Activated CD4-positive, alpha-beta memory T cell treated with anti-CD3 and anti-CD28 coated beads for 36 hours (primary cell): ENCODE results near the gene PITPNM2. TPM values are rescaled to one million over a fixed set of nuclear protein-coding genes. Genes with fewer than 3 reads are reported as not detected.

Experiments
- CTCF ChIA-PET: fragments of 350-600 bp; sonication (Branson Sonifier 250); formaldehyde crosslinking; loops from one replicate; lab custom pipeline; 2021; ENCODE audit warnings: antibody characterized with exemption, inconsistent platforms; lab: Charles Lee
- POLR2A ChIA-PET: fragments of 350-600 bp; sonication (Branson Sonifier 250); formaldehyde crosslinking; loops from one replicate; lab custom pipeline; 2021; ENCODE audit warnings: antibody characterized with exemption; lab: Charles Lee
- DNase-seq: peaks from one replicate; pipeline ENCODE4 v3.0.0-alpha.2; 2020
- H3K27ac Mint-ChIP-seq: one replicate; pipeline ENCODE4 v1.8.0; 2021; ENCODE audit warnings: mixed read lengths
- H3K27me3 Mint-ChIP-seq: one replicate; pipeline ENCODE4 v1.8.0; 2021; ENCODE audit warnings: mixed read lengths
- H3K36me3 Mint-ChIP-seq: one replicate; pipeline ENCODE4 v1.8.0; 2021; ENCODE audit warnings: mixed read lengths
- H3K4me1 Mint-ChIP-seq: one replicate; pipeline ENCODE4 v1.8.0; 2021; ENCODE audit warnings: low read depth, mixed read lengths
- H3K4me3 Mint-ChIP-seq: one replicate; pipeline ENCODE4 v1.8.0; 2021; ENCODE audit warnings: mild to moderate bottlenecking, mixed read lengths
- H3K9me3 Mint-ChIP-seq: one replicate; pipeline ENCODE4 v1.8.0; 2021; ENCODE audit warnings: mixed read lengths
- intact Hi-C: fragments of 100-400 bp; cut with micrococcal nuclease; formaldehyde crosslinking; loops from one replicate; pipeline ENCODE4 v1.15.1; 2023
- total RNA-seq, 2 experiments: library from RNA; stranded (reverse); gene quantifications; one replicate each; pipeline ENCODE4 v1.2.3, GENCODE V29; 2021

The PITPNM2 gene
- total RNA-seq, 2 experiments from 2014 or later, result 5.9 to 6.5 TPM

DNA sequence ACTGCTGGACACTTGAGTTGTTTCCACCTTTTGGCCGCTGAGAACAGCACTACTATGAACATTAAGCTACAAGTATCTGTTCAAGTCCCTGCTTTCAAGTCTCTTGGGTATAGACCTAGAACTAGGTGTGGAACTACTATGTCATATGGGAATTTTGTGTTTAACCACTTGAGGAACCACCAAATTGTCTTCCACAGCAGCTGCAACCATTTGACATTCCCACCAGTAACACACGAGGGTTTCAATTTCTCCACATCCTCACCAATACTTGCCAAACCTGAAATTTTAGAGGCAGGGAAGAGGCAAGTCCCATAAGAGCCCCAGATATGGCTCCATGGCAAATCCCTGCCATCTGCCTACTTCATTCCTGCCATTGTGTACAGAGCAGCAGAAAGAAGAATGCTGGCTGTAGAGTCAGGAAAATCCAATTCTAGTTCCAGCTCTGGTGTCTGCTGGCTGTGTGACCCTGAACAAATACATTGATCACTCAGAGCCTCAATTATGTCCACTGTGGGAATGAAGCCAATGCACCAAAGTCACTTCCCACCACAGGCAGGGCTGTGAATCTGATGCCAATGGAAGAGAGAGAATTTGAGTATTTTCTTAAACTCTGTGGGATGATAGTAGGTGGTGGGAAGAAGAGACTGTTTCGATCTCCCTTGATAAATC is 17.8 kb downstream of the PITPNM2 start:
- Mint-ChIP-seq H3K36me3 (no peaks in the 10 kb centered on the region), H3K27ac (no peak overlapping the region), H3K4me3 (no peak overlapping the region), H3K9me3 (no peaks in the 10 kb centered on the region), H3K27me3 (no peaks in the 10 kb centered on the region), H3K4me1 (peaks cover 24% of the 10 kb centered on the region)
- ChIA-PET CTCF (interaction anchor here (0.6 kb wide), 1 partner anchor 806 kb away, joined by 3 read pairs; no protein-coding TSS in a partner anchor), POLR2A (no interaction called here)
- intact Hi-C loops, result loop anchor here (5.0 kb wide), 1 partner anchor 91 kb away; no protein-coding TSS in a partner anchor
- DNase-seq, result no peak

DNA sequence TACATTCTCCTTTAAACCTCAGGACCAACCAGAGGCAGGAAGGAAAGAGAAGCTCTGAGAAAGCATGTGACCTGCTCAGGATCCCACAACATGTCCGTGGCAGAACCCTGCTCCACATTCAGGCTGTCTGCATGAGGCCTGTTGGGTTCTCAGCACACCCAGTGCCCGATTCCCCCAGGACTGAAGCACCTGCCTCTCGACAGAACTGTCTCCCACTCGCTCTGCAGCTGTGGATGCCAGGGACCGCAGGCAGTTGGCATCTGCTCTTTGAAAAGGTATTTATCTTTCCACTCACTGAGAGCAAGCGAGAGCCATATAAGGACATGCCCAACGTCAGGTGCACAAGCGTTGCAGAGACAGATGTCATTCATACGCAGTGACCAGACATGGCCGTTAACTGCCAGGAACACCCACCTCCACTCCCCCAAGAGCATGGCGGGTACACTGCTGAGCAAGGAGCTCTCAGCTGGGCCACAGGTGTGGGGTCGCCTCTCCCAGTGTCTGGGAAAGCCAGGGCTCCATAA is 18.9 kb downstream of the PITPNM2 start:
- intact Hi-C loops, result loop anchor here (5.0 kb wide), 1 partner anchor 90 kb away; no protein-coding TSS in a partner anchor
- H3K4me1 Mint-ChIP-seq, result peaks cover 24% of the 10 kb centered on the region
- no peaks in the 10 kb centered on the region for H3K36me3 Mint-ChIP-seq
- H3K27me3 Mint-ChIP-seq, result no peaks in the 10 kb centered on the region
- H3K27ac Mint-ChIP-seq, result peak overlapping the region; percentile 64
- ChIA-PET CTCF (interaction anchor here (1.2 kb wide), 1 partner anchor 106 kb away, joined by 4 read pairs; no protein-coding TSS in a partner anchor), POLR2A (interaction anchor here (0.8 to 1.1 kb wide), 2 partner anchors 67 to 148 kb away, joined by 3 read pairs; no protein-coding TSS in a partner anchor)
- DNase-seq, result peak; percentile 53
- H3K4me3 Mint-ChIP-seq, result peak overlapping the region; percentile 54
- no peaks in the 10 kb centered on the region for H3K9me3 Mint-ChIP-seq

GRCh38 chr12:123131291-123131832 is 19.5 kb downstream of the PITPNM2 start:
- no peak for DNase-seq
- Mint-ChIP-seq H3K9me3 (no peaks in the 10 kb centered on the region), H3K36me3 (no peaks in the 10 kb centered on the region), H3K27ac (peak overlapping the region; percentile 64), H3K4me3 (peak overlapping the region; percentile 54), H3K4me1 (peaks cover 27% of the 10 kb centered on the region), H3K27me3 (no peaks in the 10 kb centered on the region)
- intact Hi-C loops, result loop anchor here (5.0 kb wide), 1 partner anchor 89 kb away; no protein-coding TSS in a partner anchor
- ChIA-PET CTCF (interaction anchor here (0.9 to 1.2 kb wide), 2 partner anchors 54 to 107 kb away, joined by 3 to 4 read pairs; no protein-coding TSS in a partner anchor), POLR2A (interaction anchor here (0.8 to 1.1 kb wide), 2 partner anchors 67 to 147 kb away, joined by 3 read pairs; no protein-coding TSS in a partner anchor)

DNA sequence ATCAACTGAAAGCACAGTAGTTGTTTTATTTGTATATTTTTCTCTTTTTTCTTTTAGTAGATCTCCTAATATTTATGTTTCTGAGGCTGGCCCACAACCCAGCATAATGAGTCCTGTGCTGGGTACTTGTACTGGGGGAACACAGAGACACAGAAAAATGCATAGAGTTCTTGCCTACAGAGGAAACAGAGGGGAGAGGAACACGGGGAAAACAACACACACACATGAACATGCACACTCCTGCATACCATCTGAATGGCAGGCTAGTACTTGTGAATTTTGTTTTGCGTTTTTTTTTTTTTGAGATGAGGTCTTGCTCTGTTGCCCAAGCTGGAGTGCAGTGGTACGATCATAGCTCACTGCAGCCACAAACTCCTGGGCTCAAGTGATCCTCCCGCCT is 21.3 kb downstream of the PITPNM2 start:
- CTCF ChIA-PET, result no interaction called here
- Mint-ChIP-seq H3K9me3 (no peaks in the 10 kb centered on the region), H3K36me3 (no peaks in the 10 kb centered on the region), H3K27me3 (no peaks in the 10 kb centered on the region), H3K27ac (no peak overlapping the region), H3K4me1 (peaks cover 27% of the 10 kb centered on the region), H3K4me3 (no peak overlapping the region)
- intact Hi-C loops, result loop anchor here (5.0 kb wide), 1 partner anchor 87 kb away; no protein-coding TSS in a partner anchor
- DNase-seq, result no peak
- POLR2A ChIA-PET, result no interaction called here

GRCh38 chr12:123127182-123127495 is 23.8 kb downstream of the PITPNM2 start:
- CTCF ChIA-PET, result no interaction called here
- Mint-ChIP-seq H3K4me1 (peaks cover 27% of the 10 kb centered on the region), H3K9me3 (no peaks in the 10 kb centered on the region), H3K27me3 (no peaks in the 10 kb centered on the region), H3K36me3 (no peaks in the 10 kb centered on the region), H3K27ac (no peak overlapping the region), H3K4me3 (no peak overlapping the region)
- DNase-seq, result no peak
- intact Hi-C loops, result no loop called here
- POLR2A ChIA-PET, result no interaction called here

GRCh38 chr12:123126294-123127181 is 24.4 kb downstream of the PITPNM2 start:
- POLR2A ChIA-PET, result no interaction called here
- no peaks in the 10 kb centered on the region for H3K27me3 Mint-ChIP-seq
- no peak for DNase-seq
- CTCF ChIA-PET, result no interaction called here
- H3K4me3 Mint-ChIP-seq, result no peak overlapping the region
- peaks cover 26% of the 10 kb centered on the region for H3K4me1 Mint-ChIP-seq
- H3K36me3 Mint-ChIP-seq, result no peaks in the 10 kb centered on the region
- no peak overlapping the region for H3K27ac Mint-ChIP-seq
- intact Hi-C loops, result no loop called here
- H3K9me3 Mint-ChIP-seq, result no peaks in the 10 kb centered on the region

GRCh38 chr12:123122626-123123025 is 28.3 kb downstream of the PITPNM2 start:
- no peak for DNase-seq
- intact Hi-C loops, result no loop called here
- POLR2A ChIA-PET, result no interaction called here
- Mint-ChIP-seq H3K27ac (peak overlapping the region; percentile 20), H3K4me3 (no peak overlapping the region), H3K4me1 (peaks cover 40% of the 10 kb centered on the region), H3K9me3 (no peaks in the 10 kb centered on the region), H3K27me3 (no peaks in the 10 kb centered on the region), H3K36me3 (no peaks in the 10 kb centered on the region)
- CTCF ChIA-PET, result no interaction called here

DNA sequence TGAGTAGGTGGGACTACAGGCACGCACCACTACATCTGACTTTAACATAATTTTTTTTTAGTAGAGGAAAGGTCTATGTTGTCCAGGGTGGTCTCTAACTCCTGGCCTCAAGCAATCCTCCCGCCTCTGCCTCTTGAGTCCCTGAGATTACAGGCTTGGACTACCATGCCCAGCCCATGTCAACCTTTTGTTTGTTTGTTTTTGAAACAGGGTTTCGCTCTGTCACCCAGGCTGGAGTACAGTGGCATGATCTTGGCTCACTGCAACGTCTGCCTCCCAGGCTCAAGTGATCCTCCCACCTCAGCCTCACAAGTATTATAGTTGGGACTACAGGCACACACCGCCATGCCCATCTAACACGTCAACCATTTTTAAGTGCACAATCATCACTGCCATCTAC is 29.2 kb downstream of the PITPNM2 start:
- Mint-ChIP-seq H3K4me1 (peaks cover 38% of the 10 kb centered on the region), H3K27ac (peak overlapping the region; percentile 53), H3K36me3 (no peaks in the 10 kb centered on the region), H3K9me3 (no peaks in the 10 kb centered on the region), H3K4me3 (no peak overlapping the region), H3K27me3 (no peaks in the 10 kb centered on the region)
- CTCF ChIA-PET, result no interaction called here
- POLR2A ChIA-PET, result no interaction called here
- intact Hi-C loops, result no loop called here
- DNase-seq, result no peak

DNA sequence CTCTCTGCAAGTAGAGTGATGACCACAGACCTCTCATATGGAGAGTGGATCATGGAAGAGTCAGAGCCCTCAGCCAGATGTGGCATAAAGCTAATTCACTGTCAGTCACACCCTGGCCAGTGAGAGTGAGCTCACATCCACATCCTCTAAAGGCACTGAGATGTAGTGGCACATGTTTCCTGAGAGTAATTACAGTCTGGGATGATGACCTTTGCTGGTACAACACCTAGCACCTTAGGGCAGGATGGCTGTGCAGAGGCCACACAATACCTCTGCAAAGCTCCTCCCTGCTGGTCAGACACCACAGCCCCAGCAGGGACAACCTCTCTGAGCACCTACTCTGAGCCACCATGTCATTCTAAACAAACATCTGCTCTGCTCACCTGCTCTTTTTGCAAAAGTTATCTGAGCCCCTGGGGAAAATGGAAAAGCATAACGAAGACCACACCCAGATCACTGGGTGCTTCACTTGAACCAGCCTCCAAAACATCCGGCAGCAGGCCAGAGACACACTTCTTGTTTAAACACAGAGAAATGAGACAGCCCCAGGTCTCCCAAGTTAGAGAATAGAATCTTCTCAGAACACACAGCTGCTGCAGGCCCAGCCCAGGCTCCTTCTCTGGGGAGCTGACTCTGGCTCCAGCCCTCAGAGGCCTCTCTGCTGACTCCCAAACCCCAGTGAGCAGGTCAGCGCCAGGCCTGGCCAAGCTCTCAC is 30.3 kb downstream of the PITPNM2 start:
- H3K27me3 Mint-ChIP-seq, result no peaks in the 10 kb centered on the region
- intact Hi-C loops, result loop anchor here (1.0 kb wide), 1 partner anchor 44 kb away; no protein-coding TSS in a partner anchor
- H3K4me3 Mint-ChIP-seq, result no peak overlapping the region
- no peaks in the 10 kb centered on the region for H3K9me3 Mint-ChIP-seq
- peak; percentile 60 for DNase-seq
- no peaks in the 10 kb centered on the region for H3K36me3 Mint-ChIP-seq
- peak overlapping the region; percentile 65 for H3K27ac Mint-ChIP-seq
- POLR2A ChIA-PET, result interaction anchor here (2.2 kb wide), 1 partner anchor 44 kb away, joined by 10 read pairs; no protein-coding TSS in a partner anchor
- H3K4me1 Mint-ChIP-seq, result peaks cover 42% of the 10 kb centered on the region
- CTCF ChIA-PET, result interaction anchor here (1.0 kb wide), 1 partner anchor 14 kb away, joined by 3 read pairs; no protein-coding TSS in a partner anchor

DNA sequence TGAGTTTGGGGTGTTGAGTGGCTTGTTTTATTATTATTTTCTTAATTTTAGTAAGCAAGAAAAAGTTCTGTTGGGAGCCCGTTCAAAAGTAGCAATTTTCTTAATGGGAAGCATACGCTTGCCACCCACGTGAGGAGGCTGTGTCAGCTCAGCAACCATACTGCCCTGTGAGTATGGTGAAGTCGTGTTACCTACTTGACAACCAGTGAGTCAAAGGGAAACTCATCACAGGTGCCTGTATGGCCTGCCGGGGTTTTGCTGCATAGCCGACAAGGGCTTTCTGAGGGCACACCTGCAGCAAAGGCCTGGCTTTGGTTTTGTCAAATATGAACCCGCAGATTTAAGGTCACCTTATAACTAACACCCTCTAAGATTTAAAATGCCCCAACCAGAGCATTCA is 31.1 kb downstream of the PITPNM2 start:
- peak; percentile 71 for DNase-seq
- POLR2A ChIA-PET, result interaction anchor here (2.2 kb wide), 1 partner anchor 44 kb away, joined by 10 read pairs; no protein-coding TSS in a partner anchor
- H3K36me3 Mint-ChIP-seq, result no peaks in the 10 kb centered on the region
- H3K27ac Mint-ChIP-seq, result peak overlapping the region; percentile 65
- H3K27me3 Mint-ChIP-seq, result no peaks in the 10 kb centered on the region
- intact Hi-C loops, result loop anchor here (1.0 kb wide), 1 partner anchor 44 kb away; no protein-coding TSS in a partner anchor
- H3K9me3 Mint-ChIP-seq, result no peaks in the 10 kb centered on the region
- H3K4me3 Mint-ChIP-seq, result no peak overlapping the region
- peaks cover 49% of the 10 kb centered on the region for H3K4me1 Mint-ChIP-seq
- CTCF ChIA-PET, result interaction anchor here (0.7 to 1.0 kb wide), 2 partner anchors 13 to 41 kb away, joined by 3 read pairs; no protein-coding TSS in a partner anchor

DNA sequence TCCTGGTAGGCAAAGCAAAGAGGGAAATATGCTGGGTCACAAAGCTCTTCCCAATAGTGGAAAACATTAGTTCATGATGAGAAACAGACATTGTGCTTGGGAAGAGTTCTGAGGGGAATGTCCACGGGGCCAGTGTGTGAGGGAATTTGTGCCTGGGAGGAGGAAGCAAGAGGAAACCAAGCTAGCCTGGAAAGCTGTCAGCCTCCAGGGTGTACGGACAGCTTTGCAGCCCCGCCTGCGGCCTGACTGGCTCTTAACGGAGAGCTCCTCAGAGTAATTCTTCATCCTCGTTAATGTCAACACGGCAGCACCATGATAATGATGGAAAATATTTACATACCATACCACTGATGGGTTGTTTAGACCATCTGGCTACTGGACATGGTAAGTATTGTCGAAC is 32.4 kb downstream of the PITPNM2 start:
- Mint-ChIP-seq H3K4me3 (no peak overlapping the region), H3K27me3 (no peaks in the 10 kb centered on the region), H3K27ac (no peak overlapping the region), H3K36me3 (no peaks in the 10 kb centered on the region), H3K9me3 (no peaks in the 10 kb centered on the region), H3K4me1 (peaks cover 52% of the 10 kb centered on the region)
- CTCF ChIA-PET, result interaction anchor here (0.5 kb wide), 1 partner anchor 43 kb away, joined by 3 read pairs; no protein-coding TSS in a partner anchor
- DNase-seq, result no peak
- intact Hi-C loops, result no loop called here
- POLR2A ChIA-PET, result interaction anchor here (1.5 kb wide), 1 partner anchor 114 kb away, joined by 4 read pairs; the partner anchor contains the start of genes MPHOSPH9 and MTRFR
